Measurements from ENCODE around the gene LARP4B.

Gene LARP4B

GRCh38 chr10:931326-932318 lies at the start of gene LARP4B:
Gene LARP4B, minus strand, starts transcription at chr10:931705. Its CDS starts 45,984 bp downstream, at chr10:885721.
- peak within 1 kb of the TSS; percentile 96 for H3K27ac ChIP-seq
- TF ChIP-seq, protein P1, sequence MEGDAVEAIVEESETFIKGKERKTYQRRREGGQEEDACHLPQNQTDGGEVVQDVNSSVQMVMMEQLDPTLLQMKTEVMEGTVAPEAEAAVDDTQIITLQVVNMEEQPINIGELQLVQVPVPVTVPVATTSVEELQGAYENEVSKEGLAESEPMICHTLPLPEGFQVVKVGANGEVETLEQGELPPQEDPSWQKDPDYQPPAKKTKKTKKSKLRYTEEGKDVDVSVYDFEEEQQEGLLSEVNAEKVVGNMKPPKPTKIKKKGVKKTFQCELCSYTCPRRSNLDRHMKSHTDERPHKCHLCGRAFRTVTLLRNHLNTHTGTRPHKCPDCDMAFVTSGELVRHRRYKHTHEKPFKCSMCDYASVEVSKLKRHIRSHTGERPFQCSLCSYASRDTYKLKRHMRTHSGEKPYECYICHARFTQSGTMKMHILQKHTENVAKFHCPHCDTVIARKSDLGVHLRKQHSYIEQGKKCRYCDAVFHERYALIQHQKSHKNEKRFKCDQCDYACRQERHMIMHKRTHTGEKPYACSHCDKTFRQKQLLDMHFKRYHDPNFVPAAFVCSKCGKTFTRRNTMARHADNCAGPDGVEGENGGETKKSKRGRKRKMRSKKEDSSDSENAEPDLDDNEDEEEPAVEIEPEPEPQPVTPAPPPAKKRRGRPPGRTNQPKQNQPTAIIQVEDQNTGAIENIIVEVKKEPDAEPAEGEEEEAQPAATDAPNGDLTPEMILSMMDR (conservative IDR thresholded peaks at IDR 0.05) = no peak

DNA sequence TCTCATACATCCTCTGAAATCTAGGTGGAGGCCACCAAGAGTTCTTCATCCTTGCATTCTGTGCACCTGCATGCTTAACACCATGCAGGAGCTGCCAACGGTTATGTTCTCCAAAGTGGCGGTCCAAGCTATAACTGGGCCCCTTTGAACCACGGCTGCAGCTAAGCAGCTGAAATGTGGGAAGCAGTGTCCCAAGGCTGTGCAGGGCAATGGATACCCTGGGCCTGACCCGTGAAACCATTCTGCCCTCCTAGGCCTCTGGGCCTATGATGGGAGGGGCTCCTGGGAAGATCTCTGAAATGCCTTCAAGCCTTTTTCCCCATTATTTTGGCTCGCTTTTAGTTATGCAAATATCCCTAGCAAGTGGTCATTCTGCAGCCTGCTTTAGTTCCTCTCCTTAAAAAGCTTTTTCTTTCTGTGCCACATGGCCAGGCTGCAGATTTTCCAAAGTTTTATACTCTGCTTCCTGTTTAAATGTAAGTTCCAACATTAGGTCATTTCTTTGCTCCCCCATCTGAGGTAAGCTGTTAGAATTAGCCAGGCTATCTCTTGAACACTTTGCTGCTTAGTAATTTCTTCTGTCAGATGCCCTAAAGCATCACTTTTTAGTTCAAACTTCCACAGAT lies 49.1 kb upstream of the LARP4B start:
- TF ChIP-seq, protein P1 (conservative IDR thresholded peaks at IDR 0.05) = no peak
- H3K27ac ChIP-seq = no peak overlapping the region

GRCh38 chr10:978826-979421 lies 47.4 kb upstream of the LARP4B start:
- H3K27ac ChIP-seq = no peak overlapping the region
- TF ChIP-seq, protein P1 (conservative IDR thresholded peaks at IDR 0.05) = no peak

GRCh38 chr10:976316-976715 lies 44.8 kb upstream of the LARP4B start:
- TF ChIP-seq, protein P1 (conservative IDR thresholded peaks at IDR 0.05) = no peak
- no peak overlapping the region for H3K27ac ChIP-seq

- H3K27ac ChIP-seq = no peak overlapping the region
- TF ChIP-seq, protein P1 (conservative IDR thresholded peaks at IDR 0.05) = no peak
Observed at GRCh38 chr10:974785-975074, 43.2 kb upstream of the LARP4B start.

GRCh38 chr10:974038-974784 lies 42.7 kb upstream of the LARP4B start:
- H3K27ac ChIP-seq = no peak overlapping the region
- TF ChIP-seq, protein P1 (conservative IDR thresholded peaks at IDR 0.05) = no peak

Data from VCaP (cell line).